ENCODE data around the gene PTGR1.

GRCh38 chr9:111645806-111646205 is 46.4 kb upstream of the PTGR1 start:
- TF ChIP-seq CTCF (IDR thresholded peaks at IDR 0.05) (no peak), POLR2A (IDR thresholded peaks at IDR 0.05) (no peak), POLR2AphosphoS5 (IDR thresholded peaks at IDR 0.05) (no peak)
